NCI-H69 (cell line): ENCODE measurements around the gene TXLNB.

Source experiments
- DNase-seq: peaks from one replicate; lab custom pipeline; 2025; lab: John Stamatoyannopoulos, UW

The TXLNB gene

GRCh38 chr6:139291813-139292619, at the start of gene TXLNB:
TXLNB (minus strand) TSS chr6:139291998; CDS start chr6:139288899, 3,099 bp downstream.
- peak; percentile 98 for DNase-seq

- DNase-seq = no peak
Measured at GRCh38 chr6:139341060-139341459, 49.3 kb upstream of the TXLNB start.

GRCh38 chr6:139338795-139339194, 47.0 kb upstream of the TXLNB start:
- DNase-seq = no peak

- DNase-seq = no peak
Measured at GRCh38 chr6:139337830-139338229, 46.0 kb upstream of the TXLNB start.

GRCh38 chr6:139337001-139337400, 45.2 kb upstream of the TXLNB start:
- no peak for DNase-seq

- DNase-seq = peak; percentile 83
Measured at GRCh38 chr6:139336488-139336887, 44.7 kb upstream of the TXLNB start.

GRCh38 chr6:139335447-139336210, 43.8 kb upstream of the TXLNB start:
- DNase-seq = no peak

GRCh38 chr6:139334806-139335446, 43.1 kb upstream of the TXLNB start:
- DNase-seq = no peak

GRCh38 chr6:139330826-139331500, 39.2 kb upstream of the TXLNB start:
- no peak for DNase-seq

- DNase-seq = peak; percentile 20
Measured at GRCh38 chr6:139330306-139330705, 38.5 kb upstream of the TXLNB start.

- DNase-seq = no peak
Measured at GRCh38 chr6:139329224-139329623, 37.4 kb upstream of the TXLNB start.

- no peak for DNase-seq
Measured at GRCh38 chr6:139327038-139327437, 35.2 kb upstream of the TXLNB start.

- DNase-seq = peak; percentile 79
Measured at GRCh38 chr6:139325686-139326085, 33.9 kb upstream of the TXLNB start.

- DNase-seq = no peak
Measured at GRCh38 chr6:139325125-139325524, 33.3 kb upstream of the TXLNB start.

- no peak for DNase-seq
Measured at GRCh38 chr6:139324301-139324555, 32.4 kb upstream of the TXLNB start.

- peak; percentile 57 for DNase-seq
Measured at GRCh38 chr6:139323511-139324300, 31.9 kb upstream of the TXLNB start.

- DNase-seq = no peak
Measured at GRCh38 chr6:139320081-139320480, 28.3 kb upstream of the TXLNB start.

GRCh38 chr6:139316622-139317317, 25.0 kb upstream of the TXLNB start:
- no peak for DNase-seq

GRCh38 chr6:139313784-139314545, 22.2 kb upstream of the TXLNB start:
- DNase-seq = no peak

GRCh38 chr6:139313229-139313628, 21.4 kb upstream of the TXLNB start:
- DNase-seq = no peak
